Activated CD4-positive, alpha-beta T cell treated with anti-CD3 and anti-CD28 coated beads for 48 hours (primary cell): ENCODE data around the gene RSPH6A.
"Not testable (repeated sequence)": the region's sequence is repeated elsewhere in the genome, so short reads cannot be mapped to it uniquely, and the experiment has no call there.

Experiments used
- DNase-seq: peaks from one replicate; pipeline ENCODE4 v3.0.0-alpha.2; 2020

The RSPH6A gene

GRCh38 chr19:45799541-45799940 lies 15.6 kb downstream of the RSPH6A start:
- not testable (repeated sequence) for DNase-seq

- DNase-seq = peak; percentile 65
Observed at GRCh38 chr19:45798995-45799517, 16.1 kb downstream of the RSPH6A start.

GRCh38 chr19:45794627-45795026 lies 20.5 kb downstream of the RSPH6A start:
- no peak for DNase-seq

GRCh38 chr19:45793876-45794275 lies 21.2 kb downstream of the RSPH6A start:
- no peak for DNase-seq

GRCh38 chr19:45793178-45793564 lies 21.9 kb downstream of the RSPH6A start:
- no peak for DNase-seq

- DNase-seq = peak; percentile 100
Observed at GRCh38 chr19:45792470-45793177, 22.5 kb downstream of the RSPH6A start, which contains the start of gene DMWD. TSS of gene DMWD (minus strand) at chr19:45792845. CDS start at chr19:45792756, 89 bp downstream.

GRCh38 chr19:45791744-45792469 lies 23.2 kb downstream of the RSPH6A start:
- peak; percentile 31 for DNase-seq

GRCh38 chr19:45790942-45791341 lies 24.2 kb downstream of the RSPH6A start:
- peak; percentile 33 for DNase-seq

GRCh38 chr19:45789035-45789786 lies 25.9 kb downstream of the RSPH6A start:
- DNase-seq = no peak

GRCh38 chr19:45786533-45786894 lies 28.6 kb downstream of the RSPH6A start:
- DNase-seq = no peak

GRCh38 chr19:45785781-45786532 lies 29.2 kb downstream of the RSPH6A start:
- no peak for DNase-seq

GRCh38 chr19:45785097-45785496 lies 30.0 kb downstream of the RSPH6A start:
- DNase-seq = no peak

GRCh38 chr19:45784096-45784495 lies 31.0 kb downstream of the RSPH6A start:
- no peak for DNase-seq

GRCh38 chr19:45782820-45783785 lies 32.0 kb downstream of the RSPH6A start:
- DNase-seq = no peak

GRCh38 chr19:45782162-45782691 lies 32.9 kb downstream of the RSPH6A start, which contains the start of gene DMPK:
TSS of gene DMPK (minus strand) at chr19:45782490. CDS start at chr19:45782352, 138 bp downstream.
- DNase-seq = no peak

- DNase-seq = no peak
Observed at GRCh38 chr19:45781214-45782161, 33.6 kb downstream of the RSPH6A start.

- DNase-seq = no peak
Observed at GRCh38 chr19:45780448-45781213, 34.5 kb downstream of the RSPH6A start.

GRCh38 chr19:45780146-45780447 lies 35.0 kb downstream of the RSPH6A start:
- DNase-seq = no peak
